Stromal cell of bone marrow (primary cell): ENCODE data around the gene BHLHE41.

Source experiments
- DNase-seq: peaks from one replicate; pipeline ENCODE4 v3.0.0-alpha.2; 2012; ENCODE audit warnings: low read depth

BHLHE41 gene

GRCh38 chr12:26134540-26134939, 9.7 kb upstream of the BHLHE41 start:
- DNase-seq = no peak

- DNase-seq = no peak
These were observed 8.7 kb upstream of the BHLHE41 start for GRCh38 chr12:26133521-26133920.

GRCh38 chr12:26132866-26133265, 8.0 kb upstream of the BHLHE41 start:
- no peak for DNase-seq

GRCh38 chr12:26131936-26132335, 7.1 kb upstream of the BHLHE41 start:
- no peak for DNase-seq

GRCh38 chr12:26130728-26131127, 5.9 kb upstream of the BHLHE41 start:
- DNase-seq = no peak

DNA sequence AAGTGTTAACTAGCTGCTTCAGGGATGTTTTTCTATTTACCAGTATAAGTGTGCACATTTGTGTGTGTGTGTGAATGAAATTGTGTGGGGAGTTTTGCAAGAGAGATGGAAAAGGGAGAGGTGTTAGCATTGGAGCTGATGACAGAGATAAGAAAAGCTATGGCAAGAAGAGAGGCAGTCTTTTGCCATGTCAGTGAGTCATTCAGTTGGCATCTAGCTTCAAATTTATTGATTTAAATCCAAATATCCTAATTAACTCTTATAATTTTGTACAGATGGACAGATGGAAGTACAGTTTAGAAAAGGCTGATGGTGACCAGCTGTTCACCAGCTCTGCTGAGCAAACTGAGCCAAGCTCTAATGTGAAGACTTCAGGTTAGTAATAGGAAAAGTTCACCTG, 3.3 kb upstream of the BHLHE41 start:
- no peak for DNase-seq

GRCh38 chr12:26127404-26127803, 2.6 kb upstream of the BHLHE41 start:
- DNase-seq = no peak

DNA sequence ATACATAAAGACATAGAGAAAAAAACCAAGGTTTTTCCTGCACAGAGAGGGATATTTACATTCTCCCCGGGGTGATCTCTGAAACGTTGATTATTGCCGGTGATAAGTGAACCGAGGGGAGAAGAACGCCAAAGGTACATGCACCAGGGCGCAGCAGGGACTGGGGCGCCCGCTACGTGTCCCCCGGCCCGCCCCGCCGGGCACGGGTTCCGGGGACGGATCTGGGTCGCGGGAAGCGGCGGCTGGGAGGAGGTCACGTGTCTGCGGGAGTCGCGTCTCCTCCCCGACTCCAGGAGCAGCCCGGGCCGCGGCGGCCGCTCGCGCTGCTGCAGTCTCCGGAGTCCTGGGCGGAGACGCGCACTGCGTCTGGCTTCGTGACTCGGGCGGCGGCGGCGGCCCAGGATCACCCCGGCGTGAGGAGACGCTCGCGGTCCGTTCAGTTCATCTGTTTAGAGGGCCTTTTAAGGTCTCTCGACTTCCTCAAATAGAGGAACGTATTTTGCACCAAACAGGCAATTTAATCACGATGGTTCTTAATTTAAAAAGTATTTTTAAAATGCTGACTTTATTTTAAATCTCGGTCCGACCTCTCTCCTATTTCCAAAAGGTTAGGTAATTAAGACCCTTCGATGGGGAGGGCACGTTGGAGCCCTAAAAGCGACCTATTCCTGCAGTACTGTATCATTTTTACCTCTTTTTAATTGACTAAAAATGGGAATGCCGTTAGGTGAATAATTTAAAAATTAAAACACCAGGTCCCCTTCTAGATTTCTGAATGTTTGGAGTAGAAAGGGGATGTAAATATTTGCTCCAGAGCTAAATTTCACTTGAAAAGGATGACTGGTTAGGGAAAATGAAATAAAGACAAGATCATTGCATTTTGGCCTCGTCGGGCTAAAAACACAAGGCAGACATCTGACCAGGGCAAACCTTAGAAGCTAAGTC, 1.8 kb upstream of the BHLHE41 start:
- peak; percentile 50 for DNase-seq

DNA sequence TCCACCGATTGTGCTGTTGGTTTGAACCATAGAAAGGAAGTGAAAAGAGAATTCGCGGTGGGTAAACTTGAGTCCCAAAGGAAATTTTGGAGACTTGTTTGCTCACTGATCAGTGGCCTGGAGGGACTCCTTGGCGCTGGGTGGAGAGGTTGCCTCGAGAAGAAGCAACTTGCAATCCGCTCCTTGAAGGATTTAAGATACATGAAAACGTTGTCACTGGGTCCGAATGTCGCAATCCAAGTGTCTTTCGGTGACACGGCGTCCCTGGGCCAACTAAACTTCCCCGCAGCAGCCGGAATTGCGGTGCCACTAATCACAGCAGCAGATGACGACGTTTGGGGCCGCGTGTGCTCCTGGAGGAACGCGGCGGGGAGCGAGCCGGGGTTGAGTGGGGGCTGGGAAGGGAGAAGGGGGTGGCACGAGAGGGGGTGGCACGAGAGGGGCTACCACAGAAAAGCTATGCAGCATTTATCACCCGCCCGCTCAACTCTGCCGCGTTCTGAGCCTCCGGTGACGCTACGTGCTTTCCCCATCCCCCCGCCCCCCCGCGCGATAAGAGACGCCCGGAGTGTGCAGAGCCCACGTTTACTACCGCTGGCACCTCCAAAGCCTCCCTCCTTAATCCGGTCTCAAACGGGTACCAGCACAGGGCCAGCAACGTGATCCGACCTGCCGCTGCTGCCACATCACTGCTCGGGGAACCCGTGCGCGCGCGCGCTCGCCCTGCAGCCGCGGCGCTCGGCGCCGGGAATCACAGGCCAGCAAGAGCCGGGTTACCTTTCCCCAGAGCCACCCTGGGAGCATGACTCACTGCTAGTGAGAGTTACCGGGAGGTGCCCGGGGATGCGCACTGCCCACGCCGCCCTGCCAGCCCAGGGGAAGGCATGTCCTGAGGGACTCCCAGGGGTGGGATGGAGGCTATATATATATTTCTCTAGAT, 833 bp upstream of the BHLHE41 start:
- no peak for DNase-seq

DNA sequence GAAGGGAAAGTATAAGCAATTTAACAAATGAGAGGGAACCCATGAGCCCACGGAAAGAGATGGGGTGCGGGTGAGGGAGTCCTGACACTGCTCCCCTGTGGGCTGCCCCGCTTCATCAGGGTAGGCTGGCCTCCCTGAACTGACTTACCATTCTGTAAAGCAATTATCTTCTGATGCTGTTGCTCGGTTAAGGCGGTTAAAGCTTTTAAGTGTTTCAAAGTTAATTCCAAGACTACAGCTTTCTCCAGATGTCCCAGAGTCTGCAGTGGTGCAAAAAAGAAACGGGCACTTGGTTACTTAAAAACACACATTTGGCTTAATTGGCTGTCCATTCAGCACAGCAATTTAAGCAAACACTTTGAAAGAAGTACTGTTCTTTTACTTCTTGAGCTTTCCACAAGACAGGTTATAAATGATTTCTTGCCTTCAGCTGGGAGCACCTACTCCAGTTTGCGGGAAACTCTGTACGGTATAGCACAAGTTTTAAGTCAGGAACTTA, 1.3 kb downstream of the BHLHE41 start:
- DNase-seq = no peak

GRCh38 chr12:26122681-26123481, 2.0 kb downstream of the BHLHE41 start:
- peak; percentile 61 for DNase-seq

- no peak for DNase-seq
These were observed 2.7 kb downstream of the BHLHE41 start for GRCh38 chr12:26122061-26122680.

DNA sequence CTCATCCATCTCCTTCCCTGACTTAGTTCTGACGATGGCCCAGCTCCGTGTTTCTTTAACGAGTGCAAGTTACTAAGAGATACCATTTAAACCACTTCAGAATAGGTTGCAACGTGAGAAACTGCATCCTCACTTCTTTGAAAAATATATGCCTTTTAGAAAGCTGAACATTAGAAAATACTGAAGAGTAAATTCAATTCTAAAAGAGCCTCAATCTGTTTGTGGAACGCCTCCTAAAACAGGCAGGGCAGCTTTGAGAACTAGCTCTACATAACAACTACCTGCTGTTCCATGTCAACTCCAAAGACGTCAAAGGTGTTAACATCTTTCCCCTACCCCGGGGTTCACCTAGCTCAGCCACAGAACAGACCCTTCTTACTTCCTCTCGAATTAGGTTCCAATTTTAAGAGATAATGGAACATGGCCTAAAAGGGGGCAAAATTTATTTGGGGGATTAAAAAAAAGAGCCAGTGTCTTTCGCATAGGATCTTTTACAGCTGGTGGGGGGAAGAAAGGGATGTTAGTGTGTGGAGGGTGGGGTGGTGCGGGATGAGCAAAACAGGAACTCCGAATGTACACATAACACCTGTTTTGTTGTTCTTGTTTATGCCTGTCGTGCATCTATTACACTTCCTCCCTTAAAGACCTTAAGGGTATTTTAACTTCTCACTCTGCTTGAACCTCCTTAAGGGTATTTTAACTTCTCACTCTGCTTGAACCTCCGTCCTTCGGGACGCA, 3.3 kb downstream of the BHLHE41 start:
- DNase-seq = no peak

DNA sequence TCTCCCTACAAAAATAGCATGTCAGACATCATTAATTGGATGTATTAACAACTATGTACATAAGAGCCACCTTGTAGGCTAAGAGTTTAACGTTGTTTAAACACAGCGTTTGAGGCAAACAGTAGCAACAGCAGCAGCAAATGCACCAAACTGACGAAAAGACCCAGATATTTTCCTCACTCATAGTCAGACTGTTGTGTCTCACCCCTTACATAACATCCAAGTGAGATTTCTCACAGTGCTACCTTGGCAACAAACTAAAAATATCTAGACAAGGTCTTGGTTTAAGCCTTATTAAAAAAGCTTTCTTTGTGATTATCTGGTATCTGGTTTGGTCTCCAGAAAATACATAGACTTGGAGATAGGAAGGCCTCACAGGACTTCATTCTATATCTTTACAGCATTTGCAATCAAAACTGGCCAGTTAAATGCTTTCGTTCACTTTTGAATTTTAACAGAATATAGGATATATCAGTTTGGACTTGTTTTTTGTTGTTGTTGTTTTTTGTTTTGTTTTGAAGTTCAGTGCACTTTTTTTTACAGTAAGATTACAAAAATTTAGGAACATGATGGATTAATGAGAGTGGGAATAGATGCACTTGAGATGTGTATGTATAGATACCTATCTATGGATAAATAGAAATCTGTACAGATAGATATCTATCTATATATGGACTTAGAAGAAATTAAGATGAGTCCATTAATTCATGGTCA, 4.1 kb downstream of the BHLHE41 start:
- no peak for DNase-seq

DNA sequence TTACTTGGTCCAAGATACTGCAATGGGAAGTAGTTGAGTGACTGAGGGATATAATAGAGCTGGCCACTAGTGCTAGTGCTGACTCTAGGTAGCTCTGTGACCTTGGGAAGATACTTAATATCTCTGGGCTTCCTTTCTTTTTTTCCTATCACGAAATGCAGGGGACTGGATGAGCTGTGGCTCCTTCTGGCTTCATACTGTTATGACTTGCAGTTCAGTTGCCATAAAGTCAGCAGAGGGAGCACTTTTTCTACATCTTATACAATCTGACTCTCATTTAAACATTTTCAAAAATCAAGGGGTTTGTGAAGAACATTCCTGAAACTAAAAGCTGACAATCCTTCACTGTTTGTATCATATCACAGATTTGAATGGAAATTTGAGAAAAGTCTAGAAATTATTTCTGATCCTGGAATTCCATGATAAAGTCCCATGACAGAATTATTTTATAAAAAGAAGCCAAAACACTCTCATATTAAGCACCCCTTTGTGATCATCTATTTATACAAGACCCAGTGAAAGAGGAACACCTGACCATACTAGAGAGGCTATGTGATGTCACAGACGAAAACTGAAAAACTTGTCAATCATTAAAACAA, 5.3 kb downstream of the BHLHE41 start:
- peak; percentile 61 for DNase-seq

DNA sequence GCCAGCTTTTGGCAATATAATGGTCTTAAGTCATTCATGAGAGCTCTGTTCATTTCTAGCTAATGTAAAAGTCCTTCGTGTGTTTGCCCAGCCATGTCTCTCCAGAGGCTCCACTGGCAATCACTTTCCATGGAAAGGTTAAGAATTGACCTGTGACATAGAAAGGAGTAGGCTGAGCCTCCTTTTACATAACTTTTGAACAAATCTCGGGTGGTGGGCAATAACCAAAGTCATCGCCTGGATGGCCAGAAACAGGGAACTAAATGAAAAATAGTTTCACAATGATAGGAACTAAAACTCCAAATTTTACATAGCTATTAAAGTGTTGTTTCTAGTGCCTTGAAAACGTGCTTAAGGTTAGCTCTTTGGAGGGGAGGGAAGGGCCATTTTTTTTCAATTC, 6.5 kb downstream of the BHLHE41 start:
- no peak for DNase-seq

DNA sequence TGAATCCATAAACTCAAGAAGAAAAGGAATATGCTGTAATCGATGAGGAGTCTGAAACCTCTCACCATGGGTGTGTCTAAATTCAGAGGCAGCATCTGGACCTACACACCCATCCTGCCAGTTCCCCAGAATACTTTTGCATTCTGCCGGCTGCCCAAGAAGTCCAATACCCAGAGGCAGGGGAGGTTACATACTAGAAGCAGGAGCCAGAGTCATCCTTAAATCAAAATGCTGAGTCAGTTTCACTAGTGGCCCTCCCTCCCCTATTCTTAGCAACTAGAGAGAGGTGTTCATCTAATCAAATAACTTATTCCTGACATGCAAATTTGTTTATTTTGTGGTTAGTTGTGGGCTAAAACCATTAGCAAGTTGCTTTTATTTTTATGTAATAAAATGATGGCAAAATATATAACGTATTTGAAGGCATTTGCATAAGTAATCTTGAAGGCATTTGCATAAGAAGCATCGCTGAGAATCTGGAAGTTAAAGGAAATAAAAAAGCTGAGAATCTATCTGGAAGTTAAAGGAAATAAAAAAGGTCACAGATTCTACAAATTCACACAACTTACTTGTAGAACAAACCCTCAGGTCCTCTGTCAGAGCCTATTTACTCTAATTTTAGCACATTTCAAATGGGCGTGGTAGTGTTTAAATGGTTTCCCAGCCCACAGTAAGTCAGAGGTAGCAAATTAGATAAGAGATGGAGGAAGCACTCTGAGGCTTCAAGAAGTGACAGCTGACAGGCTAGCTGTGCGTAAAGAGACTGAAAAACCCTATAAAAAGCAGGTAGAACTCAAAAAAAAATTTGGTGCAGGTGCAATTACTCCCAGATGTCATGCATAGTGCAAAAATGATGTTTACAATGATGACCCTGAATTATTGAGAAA, 7.8 kb downstream of the BHLHE41 start:
- DNase-seq = no peak

- DNase-seq = no peak
These were observed 10.0 kb downstream of the BHLHE41 start for GRCh38 chr12:26114720-26115401.
